NOMO-1 treated with dmso at 0.1 percent for 144 hours (cell line): ENCODE results near the gene C15orf40.
"Not testable (repeated sequence)": the region's sequence is repeated elsewhere in the genome, so short reads cannot be mapped to it uniquely, and the experiment has no call there.

Source experiments
- DNase-seq: peaks from one replicate; lab custom pipeline; 2025; ENCODE audit not compliant: unreplicated experiment; lab: John Stamatoyannopoulos, UW

C15orf40 gene

GRCh38 chr15:83011271-83012075 lies at the start of gene C15orf40:
TSS of gene C15orf40 (minus strand) at chr15:83011639. CDS start at chr15:83011607, 32 bp downstream.
- peak; percentile 87 for DNase-seq

DNA sequence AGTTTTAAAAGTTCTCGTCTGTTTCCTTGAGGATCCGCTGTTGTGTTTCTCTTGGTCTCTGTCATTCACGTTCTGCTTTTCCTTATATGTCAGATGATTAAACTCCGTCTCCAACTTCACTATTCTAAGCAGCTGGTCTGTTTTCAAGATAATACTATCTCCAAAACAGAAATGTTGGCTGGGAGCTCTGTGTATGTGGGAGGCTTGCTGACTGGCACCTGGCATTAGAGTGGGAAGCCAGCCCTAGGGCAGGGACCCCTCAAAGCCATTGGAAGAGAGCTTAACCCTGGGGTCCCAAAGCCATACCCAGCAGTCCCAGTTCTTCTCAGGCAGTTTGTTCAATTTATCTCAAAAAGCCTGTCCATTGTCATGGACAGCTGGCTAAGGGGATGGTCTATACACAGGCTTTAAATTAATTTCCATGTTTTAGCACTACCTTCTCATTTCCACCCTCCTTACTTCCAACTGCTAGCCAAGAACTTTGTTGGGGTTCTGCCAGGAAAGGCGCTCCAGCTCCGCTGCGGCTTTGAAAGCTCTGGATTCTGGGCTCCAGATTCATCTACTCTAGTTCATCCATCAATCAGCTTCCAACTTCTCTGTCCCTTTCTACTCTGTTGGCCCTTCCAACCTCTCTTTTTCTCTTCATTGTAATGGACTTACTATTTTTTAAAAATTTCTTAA lies 46.4 kb upstream of the C15orf40 start:
- DNase-seq, result no peak

GRCh38 chr15:83057002-83057401 lies 45.6 kb upstream of the C15orf40 start:
- no peak for DNase-seq

DNA sequence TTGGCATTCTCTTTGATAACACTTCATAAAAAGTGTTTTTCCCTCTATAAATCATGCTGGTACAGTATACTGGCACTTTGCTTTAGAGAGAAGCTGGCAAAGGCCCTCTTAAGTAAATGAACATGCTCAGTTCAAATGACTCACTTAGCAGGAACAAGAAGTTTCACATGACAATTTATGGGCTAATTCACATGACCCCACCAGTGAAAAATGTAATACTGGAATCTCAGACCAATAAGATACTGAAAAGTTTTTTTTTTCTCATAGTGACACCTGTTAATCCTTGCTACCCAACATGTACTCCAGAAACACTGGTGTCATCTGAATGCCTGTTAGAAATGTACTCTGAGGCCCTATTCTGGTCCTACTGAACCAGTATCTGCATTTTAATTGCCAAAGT lies 41.7 kb upstream of the C15orf40 start:
- DNase-seq, result no peak

GRCh38 chr15:83046558-83047127 lies 35.2 kb upstream of the C15orf40 start:
- DNase-seq, result no peak

GRCh38 chr15:83044156-83044555 lies 32.7 kb upstream of the C15orf40 start:
- no peak for DNase-seq

- DNase-seq, result no peak
Observed at GRCh38 chr15:83039206-83039605, 27.8 kb upstream of the C15orf40 start.

GRCh38 chr15:83036253-83036652 lies 24.8 kb upstream of the C15orf40 start:
- no peak for DNase-seq

- DNase-seq, result not testable (repeated sequence)
Observed at GRCh38 chr15:83031234-83031633, 19.8 kb upstream of the C15orf40 start.

GRCh38 chr15:83030021-83030420 lies 18.6 kb upstream of the C15orf40 start:
- DNase-seq, result no peak

GRCh38 chr15:83018436-83018835 lies 7.0 kb upstream of the C15orf40 start:
- DNase-seq, result no peak

- DNase-seq, result no peak
Observed at GRCh38 chr15:83016906-83017305, 5.5 kb upstream of the C15orf40 start.

DNA sequence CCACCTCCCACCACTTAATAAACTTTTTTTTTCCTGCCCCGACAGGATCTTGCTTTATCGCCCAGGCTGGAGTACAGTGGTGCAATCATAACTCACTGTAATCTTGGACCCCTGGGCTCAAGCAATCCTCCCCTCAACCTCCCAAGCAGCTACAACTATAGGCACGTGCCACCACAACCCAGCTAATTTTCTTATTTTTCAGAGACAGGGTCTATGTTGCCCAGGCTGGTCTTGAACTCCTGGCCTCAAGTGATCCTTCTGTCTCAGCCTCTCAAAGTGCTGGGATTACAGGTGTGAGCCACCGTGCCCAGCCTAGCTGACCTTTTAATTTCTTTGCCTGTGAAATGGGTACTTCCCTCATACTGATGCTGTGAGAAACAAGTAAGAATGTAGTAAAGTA lies 3.9 kb upstream of the C15orf40 start:
- DNase-seq, result no peak

DNA sequence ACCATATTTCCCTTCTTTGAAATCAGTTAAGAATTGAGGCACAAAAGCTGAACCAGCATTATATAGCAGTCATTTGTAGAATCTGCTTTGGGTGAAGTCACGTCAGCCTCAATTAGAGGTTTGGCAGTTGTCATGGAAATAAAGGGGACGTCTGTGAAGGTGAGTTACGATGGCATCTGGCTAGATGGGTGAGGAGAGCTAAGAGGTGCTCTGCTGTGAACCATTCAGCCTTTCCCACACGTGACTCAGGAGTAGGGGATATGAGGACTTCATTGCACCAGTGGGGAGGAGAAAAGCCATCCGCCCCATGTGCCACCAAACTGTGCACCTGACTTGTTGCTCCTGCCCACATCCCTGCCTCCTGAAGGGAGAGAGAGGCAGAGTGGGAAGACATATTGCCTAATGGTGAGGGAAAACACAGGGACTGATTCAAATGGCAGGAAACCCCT lies 2.8 kb upstream of the C15orf40 start:
- DNase-seq, result no peak

DNA sequence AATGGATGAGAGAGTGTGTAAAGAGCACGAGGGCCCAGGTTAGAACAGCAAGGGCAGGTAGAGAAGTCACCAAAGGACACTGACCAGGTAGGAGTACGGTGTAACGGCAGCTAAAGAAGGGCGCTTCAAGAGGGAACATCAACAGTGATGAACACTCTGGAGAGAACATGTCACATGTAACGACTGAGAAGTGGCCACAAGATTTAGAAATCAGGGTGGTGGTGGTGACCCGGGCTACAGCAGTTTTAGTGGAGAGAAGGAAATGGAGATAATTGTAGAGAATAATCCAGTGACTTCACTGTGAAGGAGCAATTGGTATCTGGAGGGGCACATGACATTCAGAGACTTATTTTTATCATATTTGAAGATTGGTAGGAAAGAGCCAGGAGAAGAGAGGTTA lies 1.2 kb upstream of the C15orf40 start:
- DNase-seq, result no peak

DNA sequence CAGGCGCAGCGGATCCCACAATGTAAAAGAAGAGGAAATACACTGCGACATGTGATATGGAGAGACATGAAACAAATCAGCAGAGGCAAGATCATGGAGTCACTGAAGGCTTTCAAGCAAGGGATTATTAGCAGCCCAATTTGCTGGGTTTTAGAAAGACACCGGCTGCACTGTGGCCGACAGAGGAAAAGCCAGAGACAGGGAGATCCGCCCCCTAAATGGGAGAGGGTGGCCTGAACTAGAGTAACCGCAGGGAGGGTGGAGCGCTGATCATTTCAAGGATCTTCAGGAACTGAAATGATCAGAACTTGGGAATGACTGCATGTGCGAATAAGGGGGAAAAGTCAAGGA lies 612 bp upstream of the C15orf40 start:
- DNase-seq, result no peak

DNA sequence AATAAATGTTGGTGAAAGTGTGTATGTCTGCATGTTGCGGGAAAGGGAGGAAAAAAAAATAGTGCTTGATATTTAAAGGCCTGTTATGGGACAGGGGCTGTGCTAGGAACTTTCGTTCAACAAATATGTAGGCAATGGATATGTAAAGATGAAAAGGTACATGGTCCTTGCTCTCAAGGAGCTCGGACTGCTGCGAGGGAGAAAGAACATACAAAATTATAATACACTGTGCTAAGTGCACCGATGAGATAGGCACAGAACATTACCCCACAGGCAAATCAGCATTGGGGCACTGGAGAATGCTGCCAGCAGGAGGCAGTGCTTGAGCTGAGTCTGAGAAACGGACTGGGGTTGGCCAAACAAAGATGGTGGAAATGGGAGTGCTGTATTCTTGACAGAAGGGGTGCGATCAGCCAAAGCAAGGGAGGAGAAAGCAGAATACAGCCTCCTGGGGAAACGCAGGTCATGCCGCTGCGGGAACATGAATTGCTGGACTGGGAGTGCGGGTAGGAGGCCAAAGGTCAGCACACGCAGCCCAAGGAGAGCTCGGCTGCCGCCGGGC lies 649 bp downstream of the C15orf40 start:
- DNase-seq, result peak; percentile 75

- not testable (repeated sequence) for DNase-seq
Observed at GRCh38 chr15:83000672-83001031, 10.8 kb downstream of the C15orf40 start.

DNA sequence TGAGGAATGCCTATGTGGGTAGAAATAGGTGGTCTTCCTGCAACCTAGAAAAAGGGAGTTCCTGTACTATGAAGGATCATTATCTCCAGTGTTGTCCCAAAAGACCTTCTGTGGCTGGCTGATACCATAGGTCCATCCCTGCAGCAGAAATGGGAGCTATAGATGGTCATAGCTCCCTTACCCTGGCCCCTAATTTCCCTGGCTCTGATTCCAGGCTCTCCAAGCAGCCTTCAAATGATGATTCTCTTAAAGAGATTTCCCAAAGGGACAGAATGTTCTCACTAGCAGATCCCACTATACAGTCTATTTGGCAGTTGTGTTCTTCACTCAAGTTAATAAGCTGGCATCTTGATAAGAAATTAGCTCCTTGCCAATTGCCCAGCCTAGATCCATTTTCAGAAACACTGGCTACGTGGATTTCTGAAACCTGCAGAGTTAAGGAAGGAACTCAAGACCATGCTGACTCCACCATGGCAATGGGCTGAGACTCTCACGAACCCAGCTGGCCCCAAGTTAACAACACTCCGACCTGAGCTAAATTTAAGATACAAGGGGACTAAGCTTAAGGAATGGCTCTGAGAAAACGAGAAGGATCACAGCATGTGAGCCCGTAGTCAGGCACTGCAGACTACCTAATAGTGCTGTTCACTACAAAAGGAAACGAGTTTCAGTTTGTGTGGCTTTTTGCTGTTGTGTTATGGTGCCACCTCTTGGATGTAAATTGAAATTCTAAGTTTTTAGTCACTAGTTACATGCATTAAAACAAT lies 11.4 kb downstream of the C15orf40 start:
- peak; percentile 48 for DNase-seq

- DNase-seq, result no peak
Observed at GRCh38 chr15:82999426-82999825, 12.0 kb downstream of the C15orf40 start.

DNA sequence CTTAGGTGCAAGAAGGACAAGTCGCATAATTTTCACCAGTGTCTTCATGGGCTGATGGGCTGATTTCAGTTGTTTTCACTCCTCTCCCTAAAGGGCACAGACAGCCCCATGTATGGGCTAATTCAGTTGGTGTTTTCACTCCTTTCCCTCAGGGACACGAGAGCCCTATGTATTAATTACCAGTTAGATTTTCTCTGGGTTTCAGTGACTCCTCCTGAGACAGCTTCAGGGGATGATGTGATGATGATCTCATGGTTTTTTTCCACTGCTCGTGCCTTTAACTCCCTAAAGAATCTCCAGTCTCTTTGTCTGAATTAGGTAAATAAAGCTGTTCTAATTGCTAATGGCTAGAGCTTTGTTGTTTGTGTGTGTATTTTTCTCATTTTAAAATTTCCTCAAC lies 15.5 kb downstream of the C15orf40 start:
- DNase-seq, result no peak
